ENCODE results near the gene CFAP100. TPM values are rescaled to one million over a fixed set of nuclear protein-coding genes. Genes with fewer than 3 reads are reported as not detected.

CFAP100 gene
- total RNA-seq, 1 experiment from 2014 or later, result not detected

DNA sequence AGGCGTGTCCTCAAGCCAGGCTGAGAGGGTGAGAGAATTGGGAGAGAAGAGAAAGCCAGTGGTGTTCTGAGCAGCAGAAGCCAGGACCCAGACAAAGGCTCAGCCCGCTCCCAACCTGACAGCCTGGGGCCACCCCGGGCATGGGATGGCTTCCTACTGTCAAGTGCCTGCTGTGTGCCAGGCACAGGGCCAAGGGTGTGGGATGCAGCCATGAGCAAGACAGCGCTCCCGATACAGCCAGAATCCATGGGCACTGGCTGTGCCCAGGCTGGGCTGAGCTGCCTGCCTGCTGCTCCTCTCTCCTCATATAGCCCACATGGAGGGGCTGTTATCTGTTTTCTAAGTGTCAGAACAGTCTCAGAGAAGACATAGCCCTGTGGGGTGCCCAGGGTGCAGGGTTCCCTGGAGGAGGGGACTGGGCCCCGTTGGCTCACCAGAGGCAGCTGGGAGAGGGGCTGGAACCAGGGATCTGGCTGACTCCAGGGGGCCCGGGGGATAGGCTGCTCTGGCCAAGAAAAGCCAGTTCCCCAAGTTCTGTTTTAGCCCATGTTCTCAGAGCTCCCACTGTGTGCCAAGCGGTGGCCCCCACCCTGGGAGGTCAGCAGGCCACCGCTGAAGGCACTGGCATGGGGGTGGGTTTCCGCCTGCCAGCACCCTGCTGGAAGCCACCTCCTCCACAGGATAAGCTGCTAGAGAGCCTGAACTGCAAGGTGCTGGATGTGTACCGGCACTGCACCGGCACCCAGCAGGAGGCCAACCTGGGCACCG is 39.0 kb downstream of the CFAP100 start:
- no peak for DNase-seq (ENCODE audit: low read depth)
- in situ Hi-C loops (cut with HindIII; ENCODE audit: low pct_unique_long_range_greater_than_20kb, low sequenced_read_pairs), result no loop called here

DNA sequence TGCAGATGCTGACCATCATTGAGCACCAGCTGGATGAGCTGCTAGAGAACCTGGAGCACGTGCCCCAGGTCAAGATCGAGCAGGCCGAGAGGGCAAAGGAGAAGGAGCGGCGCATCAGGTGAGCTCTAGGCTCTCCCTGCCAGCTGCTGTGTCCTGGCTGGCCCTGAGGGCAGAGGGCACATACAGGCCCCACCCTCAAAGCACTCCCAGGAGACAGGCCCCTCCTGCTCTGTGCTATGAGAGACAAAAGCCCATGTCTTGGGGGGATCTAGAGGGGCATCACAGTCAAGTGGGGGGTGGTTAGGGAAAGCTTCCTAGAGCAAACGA is 39.5 kb downstream of the CFAP100 start:
- in situ Hi-C loops (cut with HindIII; ENCODE audit: low pct_unique_long_range_greater_than_20kb, low sequenced_read_pairs), result no loop called here
- no peak for DNase-seq (ENCODE audit: low read depth)

DNA sequence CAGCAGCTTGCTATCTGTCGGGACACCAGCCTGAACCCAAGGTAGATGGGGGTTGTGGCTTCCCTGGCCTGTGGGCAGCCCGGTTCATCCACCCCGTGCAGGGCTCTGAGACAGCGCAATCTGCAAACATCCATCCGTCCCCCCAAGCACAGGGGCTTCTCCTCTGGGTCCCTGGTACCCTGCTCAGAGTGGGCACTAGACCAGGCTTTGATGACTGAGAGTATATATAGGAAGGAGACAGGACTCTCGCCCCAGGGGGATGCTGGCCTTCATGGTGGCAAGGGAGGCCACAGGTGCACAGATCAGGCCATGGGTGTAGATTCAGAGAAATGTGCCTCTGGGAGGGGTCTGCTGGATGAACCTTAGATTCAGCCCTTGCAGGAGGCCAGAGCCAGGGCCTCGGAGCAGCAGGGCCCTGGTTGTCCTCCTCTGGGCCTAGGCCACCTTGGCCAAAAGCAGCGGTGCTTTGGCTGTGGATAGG is 40.3 kb downstream of the CFAP100 start:
- in situ Hi-C loops (cut with HindIII; ENCODE audit: low pct_unique_long_range_greater_than_20kb, low sequenced_read_pairs), result no loop called here

DNA sequence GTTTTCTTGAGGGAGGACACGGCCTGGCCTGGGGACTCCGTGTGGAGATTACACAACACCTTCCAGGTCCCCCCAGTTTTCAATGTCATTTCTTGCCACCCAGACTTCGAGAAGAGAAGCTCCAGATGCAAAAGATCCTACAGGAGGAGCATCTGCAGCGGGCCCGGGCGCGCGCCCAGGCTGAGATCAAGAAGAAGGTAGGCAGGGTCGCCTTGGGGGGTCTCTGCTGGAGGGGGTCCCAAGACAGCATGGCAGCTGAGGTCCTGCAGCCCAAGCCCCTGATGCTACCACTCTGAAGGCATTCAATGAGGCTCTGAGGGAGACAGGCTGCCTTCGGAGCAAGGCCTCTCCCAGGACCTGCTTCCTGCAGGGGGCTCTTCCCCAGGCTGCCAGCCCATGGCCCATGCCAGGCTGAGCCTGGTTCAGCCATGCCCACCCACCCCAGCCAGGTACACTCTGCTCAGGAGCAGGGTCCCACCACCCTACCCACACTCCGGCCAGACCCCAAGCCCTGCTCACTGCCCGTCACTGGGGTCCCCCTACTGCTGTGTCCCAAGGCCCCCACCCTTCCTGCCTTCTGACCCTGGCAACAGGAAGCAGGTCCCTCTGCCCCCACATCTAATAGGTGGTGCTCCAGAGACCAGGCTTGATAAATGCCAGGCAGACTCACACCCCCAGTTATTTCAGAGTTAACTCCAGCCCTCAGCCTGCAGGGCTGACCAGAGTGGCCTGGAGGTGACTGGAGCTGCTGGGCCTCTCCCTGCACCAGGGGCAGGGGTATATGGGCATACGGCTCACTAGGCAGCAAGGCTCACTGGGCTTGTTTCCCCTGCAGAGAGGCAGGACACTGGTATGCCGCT is 41.0 kb downstream of the CFAP100 start:
- in situ Hi-C loops (cut with HindIII; ENCODE audit: low pct_unique_long_range_greater_than_20kb, low sequenced_read_pairs), result no loop called here

More for the DNA sequence above, 40.3 kb downstream of the CFAP100 start:
- DNase-seq (ENCODE audit: low read depth), result no peak

DNA sequence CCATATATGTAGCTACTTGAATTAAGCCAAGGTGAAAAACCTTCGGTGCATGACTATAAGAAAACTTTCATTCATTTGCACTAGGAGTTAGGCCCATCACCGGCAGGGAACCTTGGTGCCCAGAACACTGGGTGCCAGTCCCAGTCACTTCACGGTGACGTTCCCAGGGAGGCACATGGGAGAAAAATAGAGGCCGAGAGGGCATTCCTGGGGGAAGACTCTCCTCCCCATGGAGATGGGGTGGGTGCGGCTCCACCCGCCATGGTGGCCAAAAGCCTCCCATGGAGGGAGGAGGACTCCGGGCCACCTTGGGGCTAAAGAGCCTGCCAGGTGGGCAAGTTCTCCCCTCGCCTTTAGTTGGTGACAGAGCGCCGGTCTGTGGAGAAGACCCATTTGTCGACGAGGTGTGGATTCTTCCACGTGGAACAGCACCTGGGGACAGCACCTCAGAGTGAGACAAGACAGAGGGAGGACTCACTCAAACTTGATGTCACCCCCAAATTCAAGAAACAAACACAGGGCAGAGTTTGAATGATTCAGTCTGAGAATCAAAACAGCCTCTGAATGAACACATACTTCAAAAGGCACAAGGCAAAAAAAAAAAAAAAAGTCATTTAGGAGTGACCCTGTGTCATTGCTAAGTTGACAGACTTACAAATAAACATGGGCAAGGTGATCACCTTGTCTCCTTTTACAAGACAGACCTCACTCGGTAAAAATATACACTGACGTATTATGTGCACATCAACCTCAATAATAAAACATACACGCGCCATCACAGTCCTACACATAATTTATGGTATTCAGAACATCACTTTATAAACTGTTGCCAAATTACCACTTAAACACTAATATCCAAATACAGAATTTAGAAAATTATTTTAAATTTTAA is 42.4 kb downstream of the CFAP100 start:
- in situ Hi-C loops (cut with HindIII; ENCODE audit: low pct_unique_long_range_greater_than_20kb, low sequenced_read_pairs), result no loop called here
- no peak for DNase-seq (ENCODE audit: low read depth)

More for the DNA sequence above, 41.0 kb downstream of the CFAP100 start:
- DNase-seq (ENCODE audit: low read depth), result no peak

DNA sequence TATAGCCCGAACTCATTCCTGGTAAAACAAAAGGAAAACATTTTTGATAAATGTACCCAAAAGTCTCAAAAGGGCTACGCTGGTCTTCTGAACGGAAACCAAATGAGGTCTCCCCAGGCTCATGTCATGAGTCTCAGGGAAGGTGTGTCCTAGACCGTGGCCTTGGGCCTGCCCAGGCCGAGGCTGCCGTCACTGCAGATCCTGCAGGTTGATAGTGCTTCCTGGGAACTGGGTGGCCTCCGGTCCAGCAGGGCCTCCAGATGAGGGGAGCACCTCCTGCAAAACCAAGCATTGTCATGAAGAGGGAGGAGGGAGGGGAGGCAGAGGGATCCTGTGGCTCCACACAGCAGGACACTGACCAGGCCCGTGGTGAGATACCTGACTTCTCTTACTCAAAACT is 43.5 kb downstream of the CFAP100 start:
- DNase-seq (ENCODE audit: low read depth), result no peak

DNA sequence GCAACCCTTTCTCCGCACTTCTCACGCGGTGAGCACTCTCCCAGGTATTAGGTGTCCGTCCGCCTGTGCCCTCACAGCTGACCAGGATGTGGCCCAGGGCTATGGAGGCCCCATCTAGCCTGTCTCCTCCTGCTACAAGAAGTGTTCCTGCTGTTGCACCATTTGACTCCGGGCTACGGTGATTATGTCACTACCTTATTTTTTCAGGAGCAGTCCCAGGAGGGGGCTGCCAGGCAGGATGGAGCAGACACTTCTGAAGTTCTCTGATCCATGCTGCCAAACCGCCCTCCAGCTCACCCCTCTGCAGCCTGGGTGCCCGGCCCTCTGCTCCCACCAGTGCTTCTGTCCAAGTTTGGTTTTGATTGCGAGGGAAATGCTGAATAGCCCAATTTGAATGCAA is 44.0 kb downstream of the CFAP100 start:
- DNase-seq (ENCODE audit: low read depth), result no peak
- in situ Hi-C loops (cut with HindIII; ENCODE audit: low pct_unique_long_range_greater_than_20kb, low sequenced_read_pairs), result no loop called here

More for the DNA sequence above, 43.5 kb downstream of the CFAP100 start:
- in situ Hi-C loops (cut with HindIII; ENCODE audit: low pct_unique_long_range_greater_than_20kb, low sequenced_read_pairs), result no loop called here

DNA sequence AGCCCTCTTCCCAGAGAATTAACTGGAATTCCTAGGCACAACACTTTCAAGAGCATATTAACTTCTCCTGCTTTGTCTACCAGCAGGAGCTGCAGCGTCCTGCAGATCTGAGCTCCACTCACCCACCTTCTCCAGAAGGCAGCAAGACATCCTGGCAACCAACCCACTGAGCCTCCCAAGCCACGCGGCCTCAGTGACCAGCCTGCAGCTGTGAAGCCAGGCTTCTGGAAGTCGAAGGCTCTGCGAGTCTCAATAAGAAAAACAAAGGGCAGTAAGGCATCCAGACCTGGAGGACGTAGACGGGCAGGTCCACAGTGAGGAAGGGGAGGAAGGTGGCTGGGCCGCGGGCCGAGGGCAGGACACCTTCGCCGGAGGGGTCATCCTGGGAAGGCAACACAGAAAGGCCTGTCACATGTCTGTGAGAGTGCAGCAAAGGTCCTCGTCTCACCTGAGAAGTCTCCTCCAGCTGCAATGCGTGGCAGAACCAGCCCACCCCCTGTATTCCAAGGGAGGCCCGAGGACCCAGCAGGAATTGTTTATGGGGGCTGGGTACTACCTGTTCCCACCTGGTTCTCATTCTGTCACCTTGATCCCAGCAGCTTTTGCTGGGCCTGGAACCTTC is 44.7 kb downstream of the CFAP100 start:
- in situ Hi-C loops (cut with HindIII; ENCODE audit: low pct_unique_long_range_greater_than_20kb, low sequenced_read_pairs), result no loop called here
- no peak for DNase-seq (ENCODE audit: low read depth)

DNA sequence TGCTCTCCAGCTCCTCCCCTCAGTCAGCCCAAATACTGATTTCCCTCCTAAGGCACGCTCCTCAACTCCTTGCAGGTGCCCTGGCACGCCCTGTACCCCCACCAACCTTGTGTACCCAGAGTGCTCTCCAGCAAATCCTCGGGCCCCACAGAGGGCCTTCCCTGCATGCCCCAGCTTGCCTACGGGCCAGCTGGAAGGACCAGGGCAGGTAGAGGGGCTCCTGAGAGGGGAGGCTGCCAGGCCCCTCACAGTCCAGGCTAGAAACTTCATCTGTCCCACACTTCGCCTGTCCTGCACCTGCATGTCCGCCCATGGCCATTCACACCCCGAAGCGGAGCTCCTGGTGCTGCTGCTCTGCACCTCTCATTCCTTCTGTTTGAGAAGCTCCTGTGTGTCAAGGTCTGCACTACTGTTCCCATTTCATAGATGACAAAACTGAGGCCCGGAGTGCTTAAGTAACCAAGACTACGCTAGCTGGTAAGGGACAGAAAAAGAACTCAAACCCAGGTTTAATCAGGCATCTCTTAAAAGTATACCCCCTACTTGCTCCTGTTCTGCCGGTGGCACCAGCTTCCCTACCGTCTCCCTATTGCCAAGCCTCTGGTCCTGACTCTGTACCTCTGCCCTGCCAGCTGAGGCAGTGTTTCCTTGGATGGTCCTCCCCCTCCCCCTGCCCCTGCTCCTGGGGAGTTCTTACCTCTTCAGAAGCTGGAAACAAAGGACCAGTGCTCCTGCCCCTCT is 45.4 kb downstream of the CFAP100 start:
- in situ Hi-C loops (cut with HindIII; ENCODE audit: low pct_unique_long_range_greater_than_20kb, low sequenced_read_pairs), result no loop called here
- DNase-seq (ENCODE audit: low read depth), result no peak

DNA sequence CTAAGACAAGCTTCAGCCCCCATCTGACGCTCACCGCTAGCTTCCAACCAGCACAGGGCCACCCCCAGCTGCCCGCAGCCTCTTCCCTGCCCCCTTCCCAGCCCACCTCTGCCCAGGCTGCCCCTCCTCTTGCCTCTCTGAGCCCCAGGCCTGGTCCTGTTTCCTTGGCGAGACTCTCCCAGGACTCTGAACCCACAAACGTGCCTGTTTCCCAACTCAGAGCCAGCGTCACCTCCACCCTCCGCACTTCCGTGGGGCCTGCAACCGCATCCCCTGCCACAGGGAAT is 45.9 kb downstream of the CFAP100 start:
- in situ Hi-C loops (cut with HindIII; ENCODE audit: low pct_unique_long_range_greater_than_20kb, low sequenced_read_pairs), result no loop called here
- DNase-seq (ENCODE audit: low read depth), result no peak

DNA sequence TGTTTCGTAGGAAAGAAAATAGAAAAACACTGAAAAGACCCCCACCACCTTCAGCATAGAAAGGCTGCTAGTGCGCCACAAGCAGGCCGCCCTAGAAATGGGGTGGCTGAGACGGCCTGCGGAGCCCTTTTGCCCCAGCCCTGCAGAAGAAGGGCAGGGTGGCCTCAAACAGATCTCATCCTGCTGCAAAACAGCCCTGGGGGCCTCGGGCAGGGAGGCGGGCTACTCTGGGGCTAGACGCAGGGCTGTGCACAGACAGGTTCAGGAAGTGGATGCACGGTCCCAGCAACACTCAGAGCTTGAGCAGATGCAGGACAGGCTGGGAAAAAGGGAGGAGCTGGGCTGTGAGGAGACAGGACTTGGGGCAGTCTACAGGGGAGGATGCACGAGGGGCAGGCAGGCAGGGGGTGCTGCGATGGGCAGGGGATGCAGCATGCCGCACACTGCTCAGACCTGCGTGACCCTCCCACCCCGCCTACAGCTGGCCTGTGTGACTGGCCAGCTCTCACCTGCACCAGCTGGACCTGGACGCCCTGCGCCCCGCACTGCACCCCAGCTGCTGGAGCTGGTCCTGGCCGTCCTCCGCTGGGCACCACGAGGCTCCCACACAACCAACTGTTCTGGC is 46.7 kb downstream of the CFAP100 start:
- in situ Hi-C loops (cut with HindIII; ENCODE audit: low pct_unique_long_range_greater_than_20kb, low sequenced_read_pairs), result no loop called here

DNA sequence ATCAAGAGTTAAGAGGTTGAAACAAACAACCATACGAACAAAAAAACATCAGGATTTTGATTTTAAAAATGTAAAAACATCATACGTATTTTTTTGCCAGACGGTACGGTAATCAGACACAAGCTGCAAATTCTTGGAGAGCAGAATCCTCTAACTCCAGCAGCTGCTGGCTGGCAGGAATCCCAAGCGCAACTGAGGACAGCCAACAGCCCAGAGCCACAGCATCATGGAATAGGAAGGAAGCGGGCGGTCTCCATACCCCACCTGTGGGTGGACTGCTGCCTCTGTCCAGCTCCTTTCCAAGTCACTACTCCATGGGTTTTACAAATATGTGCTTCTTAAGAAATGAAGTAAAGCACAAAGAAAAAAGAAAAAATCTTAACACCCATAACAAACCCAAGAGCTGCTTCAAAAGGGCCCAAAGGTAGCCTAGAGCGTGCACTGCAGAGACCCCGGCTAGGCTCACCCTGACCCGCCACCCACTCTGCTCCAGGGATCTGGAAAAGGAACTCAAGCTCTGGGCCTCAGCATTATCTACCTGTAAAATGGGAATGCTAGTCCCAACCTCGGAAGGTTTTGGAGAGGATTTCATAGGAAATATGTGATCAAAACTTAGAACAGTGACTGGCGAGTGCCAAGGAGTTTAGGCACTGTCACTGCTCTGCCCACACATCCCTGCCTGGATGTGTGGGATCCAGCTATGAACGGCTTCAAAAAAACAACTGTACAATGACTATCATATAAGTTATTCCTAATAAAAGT is 47.6 kb downstream of the CFAP100 start:
- DNase-seq (ENCODE audit: low read depth), result no peak
- in situ Hi-C loops (cut with HindIII; ENCODE audit: low pct_unique_long_range_greater_than_20kb, low sequenced_read_pairs), result no loop called here

More for the DNA sequence above, 46.7 kb downstream of the CFAP100 start:
- no peak for DNase-seq (ENCODE audit: low read depth)

DNA sequence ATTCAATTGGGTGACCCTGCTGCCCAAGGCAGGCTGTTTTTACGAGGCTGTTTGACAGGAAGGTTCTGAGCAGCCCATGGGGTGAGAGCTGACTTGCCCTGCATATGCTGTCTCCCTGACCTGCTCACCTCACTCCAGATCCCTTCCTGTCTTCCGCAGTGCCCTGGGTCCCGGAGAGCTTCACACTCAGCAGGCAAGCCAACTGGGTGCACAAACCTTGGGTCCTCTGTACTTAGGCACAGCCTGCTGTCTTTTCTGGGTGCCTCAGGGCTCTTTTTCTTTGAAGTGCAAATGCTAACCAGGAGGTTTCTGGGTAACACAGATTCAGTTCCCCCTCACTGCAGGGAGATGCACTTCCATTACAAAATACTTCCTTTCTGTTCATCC is 48.1 kb downstream of the CFAP100 start:
- in situ Hi-C loops (cut with HindIII; ENCODE audit: low pct_unique_long_range_greater_than_20kb, low sequenced_read_pairs), result no loop called here
- no peak for DNase-seq (ENCODE audit: low read depth)

DNA sequence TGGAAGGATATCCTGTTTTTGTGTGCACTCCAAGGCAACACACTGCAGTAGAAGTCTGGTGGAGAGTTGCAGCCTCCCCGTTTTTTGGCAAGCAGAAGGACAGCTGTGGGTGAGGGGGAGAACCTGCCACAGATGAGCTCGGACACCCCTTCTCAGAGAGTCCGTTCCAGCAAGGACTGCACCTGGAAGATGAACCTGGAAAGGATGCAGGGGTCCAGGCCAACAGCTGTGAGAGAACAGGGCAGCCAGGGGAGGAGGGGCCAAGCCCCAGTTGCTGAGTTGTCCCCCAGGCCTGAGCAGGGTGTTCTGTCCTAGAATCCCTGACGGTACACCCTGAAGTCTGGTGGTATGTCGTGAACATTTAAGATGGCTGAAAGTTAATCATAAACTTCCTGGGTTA is 50.8 kb downstream of the CFAP100 start:
- in situ Hi-C loops (cut with HindIII; ENCODE audit: low pct_unique_long_range_greater_than_20kb, low sequenced_read_pairs), result no loop called here
- DNase-seq (ENCODE audit: low read depth), result no peak

DNA sequence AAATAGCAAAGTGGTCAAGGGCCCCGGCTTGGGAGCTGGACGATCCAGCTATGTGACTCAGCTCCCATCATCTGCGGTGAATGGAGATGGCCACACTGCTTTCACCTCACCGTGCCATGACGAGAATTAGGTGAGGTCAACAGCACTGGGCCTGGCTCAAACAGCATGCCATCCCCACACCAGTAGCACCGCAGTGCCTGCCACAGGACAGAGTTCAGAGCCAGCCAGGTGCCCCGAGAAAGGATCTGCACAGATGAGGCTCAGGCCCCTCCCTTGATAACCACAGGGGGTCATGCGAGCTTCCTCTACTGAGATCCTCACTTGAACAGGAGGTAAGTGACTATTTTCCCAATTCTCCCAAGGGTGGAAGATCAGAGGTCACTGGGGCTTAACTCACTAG is 51.6 kb downstream of the CFAP100 start:
- in situ Hi-C loops (cut with HindIII; ENCODE audit: low pct_unique_long_range_greater_than_20kb, low sequenced_read_pairs), result no loop called here
- DNase-seq (ENCODE audit: low read depth), result no peak

DNA sequence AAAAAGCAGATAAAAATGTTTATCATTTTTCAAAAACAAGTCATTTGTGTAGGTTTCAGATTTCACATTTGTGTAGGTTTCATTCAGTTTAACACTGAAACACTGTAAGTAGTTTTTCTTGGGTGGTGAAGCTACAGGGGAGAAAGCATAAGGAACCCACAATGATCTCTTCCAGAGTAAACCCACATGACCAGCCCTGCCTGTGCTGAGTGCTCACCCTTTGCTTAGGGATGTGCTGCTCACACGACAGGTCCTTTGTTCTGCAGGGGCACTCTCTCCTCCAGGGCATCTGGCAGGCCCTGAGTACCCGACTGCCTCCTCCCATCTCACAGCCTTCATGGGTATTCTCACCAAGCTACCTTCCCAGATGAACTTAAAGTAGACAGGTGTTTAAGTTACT is 52.1 kb downstream of the CFAP100 start:
- in situ Hi-C loops (cut with HindIII; ENCODE audit: low pct_unique_long_range_greater_than_20kb, low sequenced_read_pairs), result no loop called here
- DNase-seq (ENCODE audit: low read depth), result no peak

Measured in Caki2 (cell line).